Calu3 (cell line): ENCODE measurements around the gene CAPN14. TPM values are rescaled to one million over a fixed set of nuclear protein-coding genes. Genes with fewer than 3 reads are reported as not detected.

ENCODE experiments used
- BruUV-seq: library from RNA; stranded (reverse); fragments of 400-500 nt; replicated peaks from 2 replicates; lab custom pipeline; 2021; lab: Mats Ljungman, UMichigan
- CTCF ChIA-PET: fragments of 300-600 bp; sonication (Branson Sonifier 250); formaldehyde crosslinking; loops from one replicate; lab custom pipeline; 2022; ENCODE audit warnings: antibody characterized with exemption; lab: Charles Lee
- DNase-seq: peaks from one replicate; pipeline ENCODE4 v3.0.0; 2022
- H3K27ac Mint-ChIP-seq: one replicate; pipeline ENCODE4 v1.8.0; 2022; ENCODE audit warnings: mixed read lengths; ENCODE audit not compliant: unreplicated experiment
- H3K27me3 Mint-ChIP-seq: one replicate; pipeline ENCODE4 v1.8.0; 2022; ENCODE audit warnings: mixed read lengths; ENCODE audit not compliant: unreplicated experiment
- H3K36me3 Mint-ChIP-seq: one replicate; pipeline ENCODE4 v1.8.0; 2022; ENCODE audit warnings: mild to moderate bottlenecking, moderate library complexity, mixed read lengths; ENCODE audit not compliant: insufficient read depth, unreplicated experiment
- H3K4me1 Mint-ChIP-seq: one replicate; pipeline ENCODE4 v1.8.0; 2022; ENCODE audit warnings: mild to moderate bottlenecking, low read depth, mixed read lengths; ENCODE audit not compliant: unreplicated experiment
- H3K4me3 Mint-ChIP-seq: one replicate; pipeline ENCODE4 v1.8.0; 2022; ENCODE audit warnings: mild to moderate bottlenecking, low read depth, moderate library complexity, mixed read lengths; ENCODE audit not compliant: unreplicated experiment
- H3K9me3 Mint-ChIP-seq: one replicate; pipeline ENCODE4 v1.8.0; 2022; ENCODE audit warnings: low read depth, mixed read lengths; ENCODE audit not compliant: unreplicated experiment
- CTCF ChIP-seq: fragments of 200-600 bp; IDR thresholded peaks from one replicate; pipeline ENCODE4 v1.8.0; 2022; ENCODE audit warnings: antibody characterized with exemption; ENCODE audit not compliant: unreplicated experiment
- intact Hi-C: fragments of 100-400 bp; cut with micrococcal nuclease; formaldehyde crosslinking; loops from one replicate; pipeline ENCODE4 v1.10.0; 2022; ENCODE audit not compliant: unreplicated experiment
- total RNA-seq: library from RNA; stranded (reverse); gene quantifications from 2 replicates; pipeline ENCODE4 v1.2.3, GENCODE V29; 2022

CAPN14 gene
- total RNA-seq, 1 experiment from 2014 or later: 0.35 TPM

- no peak for TF ChIP-seq CTCF
These were observed 54.2 kb downstream of the CAPN14 start for GRCh38 chr2:31163011-31163539.

GRCh38 chr2:31161637-31162036 lies 55.7 kb downstream of the CAPN14 start:
- no peak for TF ChIP-seq CTCF
- DNase-seq: no peak
- H3K4me3 Mint-ChIP-seq: no peak overlapping the region
- H3K36me3 Mint-ChIP-seq: no peaks in the 10 kb centered on the region
- H3K27ac Mint-ChIP-seq: no peak overlapping the region
- no peaks in the 10 kb centered on the region for H3K4me1 Mint-ChIP-seq
- peaks cover 24% of the 10 kb centered on the region for H3K27me3 Mint-ChIP-seq
- no TSS peak for BruUV-seq
- CTCF ChIA-PET: interaction anchor here (0.5 kb wide), 1 partner anchor 50 kb away, joined by 6 read pairs; no protein-coding TSS in a partner anchor
- intact Hi-C loops: no loop called here
- no peaks in the 10 kb centered on the region for H3K9me3 Mint-ChIP-seq

More at GRCh38 chr2:31163011-31163539, 54.2 kb downstream of the CAPN14 start:
- H3K27me3 Mint-ChIP-seq: peaks cover 24% of the 10 kb centered on the region
- H3K27ac Mint-ChIP-seq: no peak overlapping the region
- H3K36me3 Mint-ChIP-seq: no peaks in the 10 kb centered on the region
- CTCF ChIA-PET: no interaction called here
- intact Hi-C loops: no loop called here
- no peaks in the 10 kb centered on the region for H3K9me3 Mint-ChIP-seq
- no TSS peak for BruUV-seq
- H3K4me3 Mint-ChIP-seq: no peak overlapping the region
- H3K4me1 Mint-ChIP-seq: no peaks in the 10 kb centered on the region
- DNase-seq: no peak

GRCh38 chr2:31151501-31151900 lies 65.8 kb downstream of the CAPN14 start:
- H3K9me3 Mint-ChIP-seq: no peaks in the 10 kb centered on the region
- TF ChIP-seq CTCF: no peak
- intact Hi-C loops: no loop called here
- DNase-seq: no peak
- no TSS peak for BruUV-seq
- CTCF ChIA-PET: interaction anchor here (0.7 to 1.8 kb wide), 5 partner anchors 13 to 762 kb away, joined by 3 to 10 read pairs (median 4); partner anchors contain the start of gene GALNT14
- no peaks in the 10 kb centered on the region for H3K4me1 Mint-ChIP-seq
- peaks cover 86% of the 10 kb centered on the region for H3K27me3 Mint-ChIP-seq
- H3K36me3 Mint-ChIP-seq: no peaks in the 10 kb centered on the region
- H3K27ac Mint-ChIP-seq: no peak overlapping the region
- H3K4me3 Mint-ChIP-seq: no peak overlapping the region

- BruUV-seq: no TSS peak
- no peaks in the 10 kb centered on the region for H3K9me3 Mint-ChIP-seq
- peaks cover 86% of the 10 kb centered on the region for H3K27me3 Mint-ChIP-seq
- no peak overlapping the region for H3K4me3 Mint-ChIP-seq
- intact Hi-C loops: no loop called here
- DNase-seq: no peak
- no peak for TF ChIP-seq CTCF
- no peak overlapping the region for H3K27ac Mint-ChIP-seq
- no peaks in the 10 kb centered on the region for H3K4me1 Mint-ChIP-seq
- CTCF ChIA-PET: interaction anchor here (1.3 kb wide), 1 partner anchor 12 kb away, joined by 4 read pairs; the partner anchor contains the start of gene GALNT14
- H3K36me3 Mint-ChIP-seq: no peaks in the 10 kb centered on the region
These were observed 67.1 kb downstream of the CAPN14 start for GRCh38 chr2:31150120-31150670.
